ENCODE results near the gene VAV1. TPM values are rescaled to one million over a fixed set of nuclear protein-coding genes. Genes with fewer than 3 reads are reported as not detected.

The VAV1 gene
- total RNA-seq, 1 experiment from 2014 or later: 0.83 TPM

GRCh38 chr19:6887316-6887715, 114.8 kb downstream of the VAV1 start, which contains the start of gene ADGRE1 (continued):
- TF ChIP-seq PRDM15 (CRISPR knock-in tag; IDR thresholded peaks at IDR 0.05) (no peak), ATF1 (CRISPR knock-in tag; IDR thresholded peaks at IDR 0.05) (no peak), EMX1 (CRISPR knock-in tag; IDR thresholded peaks at IDR 0.05) (no peak)

GRCh38 chr19:6888967-6889366, 116.5 kb downstream of the VAV1 start:
- Mint-ChIP-seq H3K9me3 (peaks cover 76% of the 10 kb centered on the region), H3K4me3 (no peak overlapping the region), H3K36me3 (peaks cover 61% of the 10 kb centered on the region), H3K4me1 (no peaks in the 10 kb centered on the region), H3K27me3 (ENCODE audit: low read depth) (peaks cover 13% of the 10 kb centered on the region), H3K27ac (no peak overlapping the region)
- ChIA-PET CTCF (no interaction called here), POLR2A (no interaction called here)
- DNase-seq (ENCODE audit: low spot score): no peak
- ATAC-seq: no peak
- no peak for TF ChIP-seq GRHL2 (CRISPR knock-in tag; IDR thresholded peaks at IDR 0.05; ENCODE audit: insufficient replicate concordance, severe bottlenecking)
- TF ChIP-seq GABPB1 (CRISPR knock-in tag; IDR thresholded peaks at IDR 0.05): no peak
- no peak for TF ChIP-seq OVOL2 (CRISPR knock-in tag; IDR thresholded peaks at IDR 0.05; ENCODE audit: borderline replicate concordance)
- TF ChIP-seq FOXP1 (CRISPR knock-in tag; IDR thresholded peaks at IDR 0.05; ENCODE audit: borderline replicate concordance): no peak
- TF ChIP-seq ATF6 (CRISPR knock-in tag; IDR thresholded peaks at IDR 0.05): no peak
- no peak for TF ChIP-seq IRF1 (CRISPR knock-in tag; IDR thresholded peaks at IDR 0.05)
- TF ChIP-seq GTF2I (CRISPR knock-in tag; conservative IDR thresholded peaks at IDR 0.05): no peak
- no peak for TF ChIP-seq CREB1 (CRISPR knock-in tag; IDR thresholded peaks at IDR 0.05)
- TF ChIP-seq FOXP4 (CRISPR knock-in tag; IDR thresholded peaks at IDR 0.05): no peak
- TF ChIP-seq ZNF281 (CRISPR knock-in tag; IDR thresholded peaks at IDR 0.05): no peak
